Endometrium (tissue), 2 donors: Measurements from ENCODE around the gene SLC5A11.

Experiments
- FAIRE-seq: peaks from 2 replicates; lab custom pipeline; 2012; peaks lifted over from hg19 to GRCh38; lab: Jason Lieb, UNC
- donor health status: control.
- donor health status: control.

The SLC5A11 gene

GRCh38 chr16:24920568-24920967 lies 74.8 kb downstream of the SLC5A11 start:
- no peak for FAIRE-seq

- FAIRE-seq, result no peak
Measured at GRCh38 chr16:24921229-24921628, 75.5 kb downstream of the SLC5A11 start.

- FAIRE-seq, result no peak
Measured at GRCh38 chr16:24925163-24925562, 79.4 kb downstream of the SLC5A11 start.

- no peak for FAIRE-seq
Measured at GRCh38 chr16:24929409-24929808, 83.6 kb downstream of the SLC5A11 start.

GRCh38 chr16:24930440-24930839 lies 84.7 kb downstream of the SLC5A11 start:
- FAIRE-seq, result no peak

GRCh38 chr16:24931091-24931490 lies 85.3 kb downstream of the SLC5A11 start:
- no peak for FAIRE-seq

- FAIRE-seq, result no peak
Measured at GRCh38 chr16:24935336-24935735, 89.6 kb downstream of the SLC5A11 start.

- no peak for FAIRE-seq
Measured at GRCh38 chr16:24936151-24936550, 90.4 kb downstream of the SLC5A11 start.

- no peak for FAIRE-seq
Measured at GRCh38 chr16:24939224-24939623, 93.5 kb downstream of the SLC5A11 start.

- no peak for FAIRE-seq
Measured at GRCh38 chr16:24939738-24940137, 94.0 kb downstream of the SLC5A11 start.

- FAIRE-seq, result no peak
Measured at GRCh38 chr16:24943471-24943870, 97.7 kb downstream of the SLC5A11 start.

- FAIRE-seq, result no peak
Measured at GRCh38 chr16:24944206-24944605, 98.4 kb downstream of the SLC5A11 start.

- no peak for FAIRE-seq
Measured at GRCh38 chr16:24946155-24946554, 100.4 kb downstream of the SLC5A11 start.

- no peak for FAIRE-seq
Measured at GRCh38 chr16:24950275-24950674, 104.5 kb downstream of the SLC5A11 start.

- no peak for FAIRE-seq
Measured at GRCh38 chr16:24953306-24953705, 107.5 kb downstream of the SLC5A11 start.

- no peak for FAIRE-seq
Measured at GRCh38 chr16:24953721-24954120, 108.0 kb downstream of the SLC5A11 start.

- no peak for FAIRE-seq
Measured at GRCh38 chr16:24954137-24954536, 108.4 kb downstream of the SLC5A11 start.

- FAIRE-seq, result no peak
Measured at GRCh38 chr16:24955975-24956731, 110.4 kb downstream of the SLC5A11 start.

GRCh38 chr16:24957887-24958286 lies 112.1 kb downstream of the SLC5A11 start:
- no peak for FAIRE-seq
